SK-N-DZ (cell line): ENCODE measurements around the gene SCYL2.
"Not testable (repeated sequence)": the region's sequence is repeated elsewhere in the genome, so short reads cannot be mapped to it uniquely, and the experiment has no call there.

ENCODE experiments used
- DNase-seq: peaks from one replicate; pipeline ENCODE4 v3.0.0-alpha.2; 2015; ENCODE audit warnings: low spot score

Gene SCYL2

GRCh38 chr12:100317371-100317770 is 50.4 kb downstream of the SCYL2 start:
- DNase-seq: peak; percentile 26

GRCh38 chr12:100324498-100324897 is 57.5 kb downstream of the SCYL2 start:
- DNase-seq: no peak

GRCh38 chr12:100326208-100326607 is 59.2 kb downstream of the SCYL2 start:
- no peak for DNase-seq

- DNase-seq: no peak
Measured at GRCh38 chr12:100329800-100330199, 62.8 kb downstream of the SCYL2 start.

- DNase-seq: no peak
Measured at GRCh38 chr12:100331871-100332270, 64.9 kb downstream of the SCYL2 start.

GRCh38 chr12:100332852-100333251 is 65.9 kb downstream of the SCYL2 start:
- no peak for DNase-seq

- DNase-seq: no peak
Measured at GRCh38 chr12:100337299-100337698, 70.3 kb downstream of the SCYL2 start.

- DNase-seq: no peak
Measured at GRCh38 chr12:100337727-100338126, 70.8 kb downstream of the SCYL2 start.

GRCh38 chr12:100339071-100339470 is 72.1 kb downstream of the SCYL2 start:
- no peak for DNase-seq

GRCh38 chr12:100342897-100343296 is 75.9 kb downstream of the SCYL2 start:
- not testable (repeated sequence) for DNase-seq

GRCh38 chr12:100344351-100344750 is 77.4 kb downstream of the SCYL2 start:
- not testable (repeated sequence) for DNase-seq

GRCh38 chr12:100345020-100345767 is 78.2 kb downstream of the SCYL2 start:
- DNase-seq: no peak

GRCh38 chr12:100346660-100347059 is 79.7 kb downstream of the SCYL2 start:
- no peak for DNase-seq

- peak; percentile 54 for DNase-seq
Measured at GRCh38 chr12:100348657-100349454, 81.9 kb downstream of the SCYL2 start.

- DNase-seq: peak; percentile 51
Measured at GRCh38 chr12:100356644-100357223, 89.8 kb downstream of the SCYL2 start, which contains the start of gene SLC17A8. Gene SLC17A8, plus strand, starts transcription at chr12:100357074. Its CDS starts 318 bp downstream, at chr12:100357392.

- DNase-seq: no peak
Measured at GRCh38 chr12:100359248-100359647, 92.3 kb downstream of the SCYL2 start.

GRCh38 chr12:100359822-100360221 is 92.8 kb downstream of the SCYL2 start:
- no peak for DNase-seq

- no peak for DNase-seq
Measured at GRCh38 chr12:100360450-100360849, 93.5 kb downstream of the SCYL2 start.

GRCh38 chr12:100364324-100364723 is 97.3 kb downstream of the SCYL2 start:
- DNase-seq: no peak

GRCh38 chr12:100365411-100365810 is 98.4 kb downstream of the SCYL2 start:
- no peak for DNase-seq

GRCh38 chr12:100368066-100368465 is 101.1 kb downstream of the SCYL2 start:
- no peak for DNase-seq

- DNase-seq: no peak
Measured at GRCh38 chr12:100371146-100371545, 104.2 kb downstream of the SCYL2 start.
